Epithelial cell of proximal tubule (primary cell): Measurements from ENCODE around the gene MCM6. TPM values are rescaled to one million over a fixed set of nuclear protein-coding genes. Genes with fewer than 3 reads are reported as not detected.
"Not testable (repeated sequence)": the region's sequence is repeated elsewhere in the genome, so short reads cannot be mapped to it uniquely, and the experiment has no call there.

Experiments
- DNase-seq: peaks from one replicate; pipeline ENCODE4 v3.0.0-alpha.2; 2011; ENCODE audit warnings: low read depth
- H3K4me3 ChIP-seq: 2 replicates; pipeline ENCODE4 v1.5.1; 2011; ENCODE audit warnings: low read depth, mild to moderate bottlenecking, low read length
- CTCF ChIP-seq: conservative IDR thresholded peaks from 2 replicates; pipeline ENCODE4 v1.5.1; 2012; ENCODE audit warnings: low read depth, mild to moderate bottlenecking, low read length
- total RNA-seq: library from RNA; depleted of rRNA; stranded (reverse); fragments of >200 nt; gene quantifications from 2 replicates; pipeline ENCODE4 v1.2.3, GENCODE V29; 2015

The MCM6 gene
- total RNA-seq, 1 donor from 2014 or later = 37.8 TPM

GRCh38 chr2:135798275-135798705 lies 78.0 kb downstream of the MCM6 start:
- DNase-seq = no peak
- no peak overlapping the region for H3K4me3 ChIP-seq
- no peak for TF ChIP-seq CTCF

DNA sequence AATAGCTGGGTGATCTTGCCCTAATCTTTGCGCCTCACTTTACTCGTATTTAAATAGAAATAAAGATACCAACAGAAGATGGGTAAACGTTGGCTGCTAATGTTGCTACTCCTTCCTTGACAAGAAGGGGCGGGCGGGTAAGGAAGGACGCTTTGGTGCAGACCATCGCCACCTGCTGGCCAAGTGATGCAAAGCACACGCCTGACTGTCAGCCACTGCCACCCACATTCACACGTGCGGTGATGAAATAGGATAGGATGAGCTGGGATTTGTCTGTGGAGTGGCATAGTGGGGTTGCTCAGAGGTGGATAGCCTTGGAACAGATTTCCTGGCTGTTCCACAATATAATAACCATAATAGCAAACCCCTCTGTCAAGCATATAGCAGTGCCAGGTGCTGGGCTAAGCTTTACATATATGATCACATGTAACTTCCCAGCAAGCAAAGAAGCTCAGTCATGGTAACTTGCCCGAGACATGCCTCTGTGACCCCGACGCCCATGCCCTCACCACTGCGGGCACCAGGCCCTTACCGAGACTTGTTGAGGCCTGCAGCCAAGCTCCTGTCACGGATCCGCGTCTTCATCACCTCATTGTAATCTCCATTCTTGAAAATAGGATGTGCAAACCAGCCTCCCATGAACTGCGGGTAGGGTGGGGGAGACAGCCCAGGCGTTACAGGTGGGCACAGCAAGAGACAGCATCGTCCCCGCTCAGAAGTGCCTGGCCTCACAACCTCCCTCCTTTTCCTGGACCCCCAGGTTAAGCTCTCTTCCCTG lies 78.6 kb downstream of the MCM6 start:
- peak; percentile 16 for DNase-seq
- peak; percentile 98 for TF ChIP-seq CTCF

GRCh38 chr2:135796606-135797005 lies 79.6 kb downstream of the MCM6 start:
- no peak for TF ChIP-seq CTCF
- H3K4me3 ChIP-seq = no peak overlapping the region
- no peak for DNase-seq

More for the DNA sequence above, 78.6 kb downstream of the MCM6 start:
- H3K4me3 ChIP-seq = no peak overlapping the region

GRCh38 chr2:135795641-135796040 lies 80.6 kb downstream of the MCM6 start:
- not testable (repeated sequence) for DNase-seq, H3K4me3 ChIP-seq

- no peak overlapping the region for H3K4me3 ChIP-seq
- no peak for TF ChIP-seq CTCF
- DNase-seq = no peak
These were observed 83.7 kb downstream of the MCM6 start for GRCh38 chr2:135792401-135793150.

DNA sequence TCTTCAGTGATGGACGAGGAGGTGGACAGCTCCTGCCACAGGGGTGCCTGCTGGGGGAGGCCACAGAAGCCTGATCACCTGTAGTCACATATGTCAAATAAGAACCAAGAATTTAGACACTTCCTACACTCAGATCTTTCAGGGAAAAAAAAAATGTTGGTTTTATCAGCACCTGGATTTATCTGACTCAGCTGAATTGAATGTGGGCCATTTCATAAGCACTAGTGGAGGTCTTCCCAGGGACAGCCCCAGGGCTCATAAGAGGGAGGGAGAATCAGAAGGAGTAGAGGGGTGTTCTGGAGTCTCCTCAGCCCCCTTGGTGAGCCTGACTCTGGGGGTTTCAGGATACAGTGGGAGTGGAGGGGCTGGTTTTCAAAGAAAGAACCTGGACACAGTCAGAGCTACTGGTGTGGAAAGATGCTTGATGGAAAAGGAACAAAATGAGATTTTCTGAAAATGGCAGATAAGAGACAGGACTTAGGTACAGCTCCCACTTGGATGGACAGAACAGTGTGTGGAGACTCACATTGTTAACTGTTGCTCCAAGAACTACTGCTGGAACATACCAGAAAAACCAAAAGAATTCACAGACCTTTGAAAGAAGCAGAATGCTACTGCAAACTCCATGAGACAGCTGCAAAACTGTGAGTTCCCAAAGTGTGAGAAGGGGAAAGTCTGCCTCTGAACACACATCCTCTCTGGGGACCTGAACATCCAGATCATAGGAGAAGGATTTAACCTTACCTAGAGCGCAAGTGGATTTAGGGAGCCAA lies 84.6 kb downstream of the MCM6 start:
- DNase-seq = no peak
- no peak overlapping the region for H3K4me3 ChIP-seq
- no peak for TF ChIP-seq CTCF

DNA sequence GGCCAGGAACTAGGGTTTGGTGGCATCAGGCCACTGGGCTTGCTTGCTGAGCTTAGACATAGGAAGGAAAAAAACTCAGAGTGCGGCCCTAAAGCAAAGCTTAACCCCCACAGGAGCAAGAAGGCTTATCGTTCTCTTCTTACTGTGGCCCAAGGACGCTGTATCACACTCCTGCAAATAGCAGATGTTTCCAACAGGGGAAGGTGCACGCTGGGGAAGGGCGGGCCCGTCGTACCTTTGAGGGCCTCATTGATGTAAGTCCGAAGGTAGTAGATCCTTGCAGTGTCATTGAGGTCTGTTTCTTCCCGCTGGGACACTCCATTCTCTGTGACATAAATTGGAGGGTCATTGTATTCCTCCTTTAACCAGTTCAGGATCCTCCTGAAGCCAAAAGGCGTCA lies 85.8 kb downstream of the MCM6 start:
- DNase-seq = no peak
- no peak overlapping the region for H3K4me3 ChIP-seq
- no peak for TF ChIP-seq CTCF
